NK-92 (cell line): ENCODE results near the gene CDYL.
"Not testable (repeated sequence)": the region's sequence is repeated elsewhere in the genome, so short reads cannot be mapped to it uniquely, and the experiment has no call there.

ENCODE experiments used
- DNase-seq: peaks from one replicate; lab custom pipeline; 2025; ENCODE audit not compliant: unreplicated experiment; lab: John Stamatoyannopoulos, UW

The CDYL gene

GRCh38 chr6:4840169-4840568, 64.0 kb downstream of the CDYL start:
- DNase-seq: no peak

GRCh38 chr6:4844108-4844507, 67.9 kb downstream of the CDYL start:
- DNase-seq: no peak

- DNase-seq: no peak
Observed at GRCh38 chr6:4846387-4846786, 70.2 kb downstream of the CDYL start.

- DNase-seq: no peak
Observed at GRCh38 chr6:4848382-4849068, 72.3 kb downstream of the CDYL start.

GRCh38 chr6:4849226-4850022, 73.2 kb downstream of the CDYL start:
- no peak for DNase-seq

- no peak for DNase-seq
Observed at GRCh38 chr6:4851035-4851434, 74.8 kb downstream of the CDYL start.

- DNase-seq: not testable (repeated sequence)
Observed at GRCh38 chr6:4852186-4852585, 76.0 kb downstream of the CDYL start.

GRCh38 chr6:4852938-4853337, 76.7 kb downstream of the CDYL start:
- DNase-seq: no peak

- no peak for DNase-seq
Observed at GRCh38 chr6:4853349-4853748, 77.1 kb downstream of the CDYL start.

GRCh38 chr6:4853782-4854511, 77.7 kb downstream of the CDYL start:
- DNase-seq: no peak

- no peak for DNase-seq
Observed at GRCh38 chr6:4856785-4857184, 80.6 kb downstream of the CDYL start.

- DNase-seq: no peak
Observed at GRCh38 chr6:4858194-4859015, 82.2 kb downstream of the CDYL start.

GRCh38 chr6:4860387-4860786, 84.2 kb downstream of the CDYL start:
- DNase-seq: no peak

- no peak for DNase-seq
Observed at GRCh38 chr6:4861564-4861963, 85.4 kb downstream of the CDYL start.

GRCh38 chr6:4864519-4864918, 88.3 kb downstream of the CDYL start:
- DNase-seq: no peak

GRCh38 chr6:4865006-4865405, 88.8 kb downstream of the CDYL start:
- not testable (repeated sequence) for DNase-seq

- DNase-seq: no peak
Observed at GRCh38 chr6:4870821-4871494, 94.8 kb downstream of the CDYL start.

GRCh38 chr6:4871825-4872224, 95.6 kb downstream of the CDYL start:
- DNase-seq: no peak

GRCh38 chr6:4872841-4873240, 96.6 kb downstream of the CDYL start:
- DNase-seq: no peak

GRCh38 chr6:4873928-4874327, 97.7 kb downstream of the CDYL start:
- DNase-seq: no peak
